GM10266 (cell line): Measurements from ENCODE around the gene PTTG1.
A peak's percentile ranks its signal among the peaks of the same experiment; 100 is the strongest.

ENCODE experiments used
- DNase-seq: peaks from one replicate; pipeline ENCODE4 v3.0.0; 2012; ENCODE audit errors: extremely low spot score
- CTCF ChIP-seq: IDR thresholded peaks from 2 replicates; pipeline ENCODE4 v1.5.1; 2012; ENCODE audit warnings: mild to moderate bottlenecking, low read depth; ENCODE audit not compliant: control insufficient read depth, insufficient read depth; ENCODE audit errors: missing control alignments

The PTTG1 gene

GRCh38 chr5:160453751-160454150 is 32.1 kb downstream of the PTTG1 start:
- DNase-seq = no peak
- TF ChIP-seq CTCF = no peak

- no peak for TF ChIP-seq CTCF
- DNase-seq = no peak
These were observed 33.9 kb downstream of the PTTG1 start for GRCh38 chr5:160455600-160455999.

- no peak for TF ChIP-seq CTCF
- DNase-seq = no peak
These were observed 35.0 kb downstream of the PTTG1 start for GRCh38 chr5:160456480-160457177.

- TF ChIP-seq CTCF = no peak
- no peak for DNase-seq
These were observed 35.6 kb downstream of the PTTG1 start for GRCh38 chr5:160457252-160457651.

- no peak for TF ChIP-seq CTCF
- DNase-seq = peak; percentile 57
These were observed 37.4 kb downstream of the PTTG1 start for GRCh38 chr5:160458806-160459800.

GRCh38 chr5:160460377-160461049 is 38.9 kb downstream of the PTTG1 start:
- no peak for DNase-seq

More at GRCh38 chr5:160460377-160461049, 38.9 kb downstream of the PTTG1 start:
- no peak for TF ChIP-seq CTCF
